H1 (cell line): ENCODE measurements around the gene GPR31. TPM values are rescaled to one million over a fixed set of nuclear protein-coding genes. Genes with fewer than 3 reads are reported as not detected.

Experiments used
- EP300 ChIP-seq, 2 experiments: IDR thresholded peaks; 1 replicate in 1 of 2; 2 replicates in 1 of 2; pipeline ENCODE4 v1.6.1; 2011 to 2012; ENCODE audit warnings: low read depth in 2 of 2, low read length in 2 of 2, mild to moderate bottlenecking in 2 of 2, borderline replicate concordance in 1 of 2, inconsistent platforms in 1 of 2, moderate library complexity in 1 of 2
- KDM4A ChIP-seq: IDR thresholded peaks from one replicate; pipeline ENCODE4 v1.7.1; 2012; ENCODE audit warnings: low read depth, mild to moderate bottlenecking, moderate library complexity, low read length, inconsistent platforms; ENCODE audit not compliant: severe bottlenecking
- KDM5A ChIP-seq: fragments of 200-600 bp; IDR thresholded peaks from 2 replicates; pipeline ENCODE4 v1.7.1; 2012; ENCODE audit warnings: mild to moderate bottlenecking, low read length, inconsistent platforms, mixed read lengths
- RNF2 ChIP-seq: fragments of 200-900, 300-1000 bp; sonication (generic); IDR thresholded peaks from 2 replicates; pipeline ENCODE4 v1.7.1; 2016; ENCODE audit warnings: borderline replicate concordance, low read depth, mild to moderate bottlenecking, antibody characterized with exemption, low read length; ENCODE audit not compliant: poor library complexity, severe bottlenecking; ENCODE audit errors: missing control alignments
- SP2 ChIP-seq: IDR thresholded peaks from 2 replicates; pipeline ENCODE4 v1.6.1; 2012; ENCODE audit warnings: mild to moderate bottlenecking, low read length, inconsistent platforms
- TEAD4 ChIP-seq: IDR thresholded peaks from 2 replicates; pipeline ENCODE4 v1.6.1; 2012; ENCODE audit warnings: low read depth, low read length, inconsistent platforms, mixed read lengths
- polyA plus RNA-seq, 7 experiments: library from polyadenylated mRNA; depleted of rRNA in 3 of 7; stranded (reverse) in 5 of 7; unstranded in 2 of 7; fragments of >200 nt in 5 of 7; fragments of 200-250 nt in 2 of 7; gene quantifications; 1 replicate in 5 of 7; 2 replicates in 1 of 7; 4 replicates in 1 of 7; pipeline versions ENCODE4 v1.2.1 to v1.2.3, GENCODE V29; 2011 to 2013; ENCODE audit warnings: missing spikeins in 2 of 7, mixed read lengths in 2 of 7
- total RNA-seq: library from RNA; stranded (reverse); fragmentation: NEBNext Ultra II Directional; extraction: Animal tissue kit (Norgen Biotek cat#: 25700); gene quantifications from 2 replicates; pipeline ENCODE4 v1.2.1, GENCODE V29; 2021

The GPR31 gene
- total and polyA plus RNA-seq, 2 of the 8 experiments (the other 6 are each of a cell fraction or from before 2014, with no cell fraction given) = not detected

- no peak for TF ChIP-seq EP300 (IDR thresholded peaks at IDR 0.05; ENCODE audit: borderline replicate concordance in 1 of 2, low read depth in 2 of 2, low read length in 2 of 2)
- TF ChIP-seq SP2 = no peak
- no peak for TF ChIP-seq RNF2
- no peak for TF ChIP-seq KDM4A
- TF ChIP-seq TEAD4 = no peak
- no peak for TF ChIP-seq KDM5A
- TF ChIP-seq, all 59 proteins: peak for 0
These were observed 9.8 kb downstream of the GPR31 start (continued) for GRCh38 chr6:167148021-167148420.
